HL-60 (cell line): ENCODE data around the gene RRAGD.

ENCODE experiments used
- CTCF ChIP-seq: IDR thresholded peaks from one replicate; pipeline ENCODE4 v1.5.1; 2011; ENCODE audit warnings: low read length, control low read depth, inconsistent platforms; ENCODE audit not compliant: insufficient read depth
- GABPA ChIP-seq: IDR thresholded peaks from 2 replicates; pipeline ENCODE4 v1.6.1; 2012; ENCODE audit warnings: low read depth
- POLR2AphosphoS5 ChIP-seq: IDR thresholded peaks from 2 replicates; pipeline ENCODE4 v1.6.1; 2012; ENCODE audit warnings: low read depth
- REST ChIP-seq: IDR thresholded peaks from 2 replicates; pipeline ENCODE4 v1.6.1; 2012; ENCODE audit warnings: low read depth; ENCODE audit not compliant: insufficient replicate concordance
- SPI1 ChIP-seq: IDR thresholded peaks from 2 replicates; pipeline ENCODE4 v1.6.1; 2012; ENCODE audit warnings: low read depth, mild to moderate bottlenecking, borderline replicate concordance

- TF ChIP-seq CTCF = peak; percentile 97
- TF ChIP-seq REST = no peak
- 0 out of 2 replicates have a peak, but pooled peaks have one; percentile 14 for TF ChIP-seq POLR2AphosphoS5
- TF ChIP-seq SPI1 = peak; percentile 43
- TF ChIP-seq GABPA = no peak
Observed at GRCh38 chr6:89371849-89372505, 40.1 kb downstream of the RRAGD start.
